ENCODE results near the gene LRIG3. TPM values are rescaled to one million over a fixed set of nuclear protein-coding genes. Genes with fewer than 3 reads are reported as not detected.

The LRIG3 gene
- total and polyA plus RNA-seq, 2 donors (not counting 3 experiments of a cell fraction or from before 2014, with no cell fraction given) = 55.5 to 55.7 TPM

- no peaks in the 10 kb centered on the region for H4K20me1 ChIP-seq (replicated peaks; ENCODE audit: control insufficient read depth, extremely low read depth, insufficient read depth, low read length)
- no peak for TF ChIP-seq MYC (IDR thresholded peaks at IDR 0.05; ENCODE audit: low read depth, low read length)
- TF ChIP-seq CTCF (IDR thresholded peaks at IDR 0.05; ENCODE audit: extremely low read depth in 1 of 2, insufficient read depth in 1 of 2, low read depth in 1 of 2, low read length in 2 of 2) = no peak
- TF ChIP-seq JUN (IDR thresholded peaks at IDR 0.05; ENCODE audit: borderline replicate concordance, insufficient read depth, insufficient read length, low read depth) = no peak
- no peak for TF ChIP-seq MAX (IDR thresholded peaks at IDR 0.05; ENCODE audit: insufficient read depth, insufficient read length)
- no peak for TF ChIP-seq POLR2AphosphoS5 (IDR thresholded peaks at IDR 0.05; ENCODE audit: insufficient read depth, low read depth, low read length)
- no peak for TF ChIP-seq EZH2 (IDR thresholded peaks at IDR 0.05; ENCODE audit: borderline replicate concordance, low read depth, low read length, severe bottlenecking)
- no peak for TF ChIP-seq GATA2 (IDR thresholded peaks at IDR 0.05; ENCODE audit: insufficient read depth, insufficient read length, low read depth, low read length)
- no peak for TF ChIP-seq FOS (IDR thresholded peaks at IDR 0.05; ENCODE audit: borderline replicate concordance, insufficient read depth, low read length)
- no peak for TF ChIP-seq POLR2A (IDR thresholded peaks at IDR 0.05; ENCODE audit: low read depth, low read length)
- CTCF ChIA-PET = interaction anchor here (0.6 to 1.4 kb wide), 2 partner anchors 9 to 357 kb away, joined by 3 to 4 read pairs; no protein-coding TSS in a partner anchor
- H2AFZ ChIP-seq (ENCODE audit: low read depth, low read length) = no peak overlapping the region
- H3K79me2 ChIP-seq (ENCODE audit: control insufficient read depth, insufficient read depth, low read length) = peaks cover 57% of the 10 kb centered on the region
- peaks cover 0 to 18% of the 10 kb centered on the region in 2 experiments for H3K36me3 ChIP-seq (ENCODE audit: control insufficient read depth in 2 of 2, extremely low read depth in 1 of 2, insufficient read depth in 2 of 2, low read length in 2 of 2)
- no peak overlapping the region for H3K4me2 ChIP-seq (ENCODE audit: insufficient read depth, low read length)
- dilution Hi-C loops (cut with MboI; ENCODE audit: extremely low pct_ligation_motif_present, low sequenced_read_pairs) (no loop called here), intact Hi-C loops (cut with micrococcal nuclease) (no loop called here)
- H3K9ac ChIP-seq (replicated peaks; ENCODE audit: extremely low read depth, insufficient read depth, low read length) = no peak overlapping the region
- no peak overlapping the region for H3K27ac ChIP-seq (ENCODE audit: insufficient read depth, low read depth, low read length)
- POLR2A ChIA-PET = no interaction called here
- H3K4me3 ChIP-seq (replicated peaks in 1 of 3; ENCODE audit: insufficient read depth in 1 of 3, low read depth in 1 of 3, low read length in 3 of 3) = no peak overlapping the region
- BruUV-seq (replicated peaks) = no TSS peak
- no peaks in the 10 kb centered on the region for H3K27me3 ChIP-seq (ENCODE audit: control insufficient read depth in 2 of 2, insufficient read depth in 2 of 2, low read length in 2 of 2)
- H3K9me1 ChIP-seq (replicated peaks; ENCODE audit: control insufficient read depth, extremely low read depth, insufficient read depth, low read length) = no peaks in the 10 kb centered on the region
- DNase-seq (ENCODE audit: low read depth, low spot score) (no peak), FAIRE-seq (no peak)
- H3K4me1 ChIP-seq (ENCODE audit: control insufficient read depth, extremely low read depth, insufficient read depth, low read length) = peaks cover 3% of the 10 kb centered on the region
- no peaks in the 10 kb centered on the region for H3K9me3 ChIP-seq (replicated peaks; ENCODE audit: control insufficient read depth, insufficient read depth, low read length)
These were observed 22.3 kb downstream of the LRIG3 start for GRCh38 chr12:58897969-58898368.

Measured in endothelial cell of umbilical vein (primary cell).